GM19240 (cell line): Measurements from ENCODE around the gene LRRC75B.
"Not testable (repeated sequence)": the region's sequence is repeated elsewhere in the genome, so short reads cannot be mapped to it uniquely, and the experiment has no call there.

Experiments used
- DNase-seq: peaks from one replicate; pipeline ENCODE4 v3.0.0; 2011; ENCODE audit warnings: low spot score; ENCODE audit not compliant: insufficient read length

The LRRC75B gene

DNA sequence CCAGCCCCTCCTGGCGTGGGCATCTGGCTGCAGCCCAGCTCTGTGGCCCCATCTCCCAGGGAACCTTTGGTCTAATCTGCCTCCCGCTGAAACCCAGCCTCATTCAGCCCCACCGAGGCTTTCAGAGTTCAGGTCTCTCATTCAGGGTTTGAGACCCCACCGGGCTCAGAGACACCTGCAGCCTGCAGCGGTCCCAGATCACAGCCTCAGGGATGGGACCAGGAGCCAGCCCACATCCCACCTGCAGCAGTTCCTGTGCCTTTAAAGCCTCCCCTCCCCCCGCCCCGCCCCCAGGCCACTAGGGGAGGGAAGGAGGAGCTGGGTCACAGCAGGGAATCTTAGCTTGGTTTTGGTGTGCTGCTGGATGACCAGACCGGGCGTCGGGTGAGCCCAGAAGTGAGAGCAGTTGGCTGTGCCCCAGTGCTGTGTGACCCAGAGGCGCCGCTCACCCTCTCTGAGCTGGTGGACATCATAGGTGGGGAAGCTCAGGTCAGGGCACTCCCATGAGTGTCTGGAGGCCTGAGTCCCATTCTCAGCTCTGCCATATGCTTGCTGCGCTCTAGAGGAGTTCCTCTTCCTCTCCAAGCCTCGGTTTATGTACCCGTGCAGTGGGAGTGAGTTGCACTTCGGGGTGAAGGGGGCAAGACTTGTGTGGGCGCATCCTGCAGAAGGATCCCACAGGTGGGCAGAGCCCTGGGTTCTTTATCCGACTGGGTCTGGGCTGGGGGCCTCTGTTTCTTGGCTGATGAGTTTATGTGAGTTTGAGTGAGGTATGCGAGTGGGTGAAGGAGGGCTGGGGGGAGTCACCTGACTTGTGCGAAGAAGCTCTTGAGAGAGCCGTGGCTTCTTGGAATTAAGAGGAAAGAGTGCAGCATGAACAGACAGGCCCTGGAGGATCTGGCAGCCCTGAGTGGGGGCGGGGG lies 10.2 kb upstream of the LRRC75B start, which contains the start of gene GGT1:
Gene GGT1 (plus strand): TSS at position 347 of the 923 bp plus-strand sequence. CDS start 7,889 bp downstream, outside the sequence.
- DNase-seq: not testable (repeated sequence)

GRCh38 chr22:24602105-24602749 lies 9.4 kb upstream of the LRRC75B start:
- not testable (repeated sequence) for DNase-seq

GRCh38 chr22:24601217-24602104 lies 8.6 kb upstream of the LRRC75B start:
- no peak for DNase-seq

- DNase-seq: not testable (repeated sequence)
These were observed 7.3 kb upstream of the LRRC75B start for GRCh38 chr22:24599958-24600715.

DNA sequence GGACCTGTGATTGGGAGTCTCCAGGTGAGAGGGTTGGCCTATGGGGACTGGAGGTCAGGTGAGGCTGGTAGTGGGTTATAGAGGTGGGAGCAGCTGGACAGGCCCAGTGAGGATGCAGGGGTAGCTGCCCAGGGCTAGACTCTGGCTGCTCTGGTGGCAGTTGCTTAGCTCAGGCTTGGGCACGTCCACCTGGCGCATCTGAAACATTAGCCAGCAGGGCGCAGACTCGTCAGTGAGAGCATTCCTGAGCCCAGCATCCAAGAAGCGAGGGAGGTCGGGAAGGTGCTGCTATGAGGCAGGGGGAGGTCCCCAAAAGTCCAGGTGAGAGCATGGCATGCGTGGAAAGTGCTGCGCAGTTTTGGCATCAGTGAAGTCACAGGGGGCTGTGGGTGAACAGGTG lies 6.6 kb upstream of the LRRC75B start:
- DNase-seq: no peak

- DNase-seq: not testable (repeated sequence)
These were observed 4.2 kb upstream of the LRRC75B start for GRCh38 chr22:24597076-24597475.

DNA sequence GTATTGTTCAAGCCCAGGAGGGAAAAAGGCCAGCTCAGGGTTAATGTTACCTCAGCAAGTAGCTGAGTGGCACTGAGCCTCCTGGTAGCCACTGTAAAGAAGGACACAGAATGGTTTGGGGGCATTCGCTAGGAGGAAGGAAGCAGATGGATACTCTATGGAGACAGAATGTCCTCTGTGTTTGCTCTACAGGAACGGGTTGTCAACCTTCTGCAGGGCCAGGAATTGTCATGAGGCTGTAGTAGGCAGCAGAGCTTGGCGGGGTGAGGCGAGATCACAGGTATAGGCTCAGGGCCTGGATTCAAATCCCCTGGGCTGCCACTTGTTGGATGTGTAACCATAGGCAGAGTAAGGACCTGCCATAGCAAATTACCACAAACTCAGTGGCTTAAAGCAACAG lies 3.0 kb upstream of the LRRC75B start:
- no peak for DNase-seq

GRCh38 chr22:24595228-24595627 lies 2.4 kb upstream of the LRRC75B start:
- no peak for DNase-seq

DNA sequence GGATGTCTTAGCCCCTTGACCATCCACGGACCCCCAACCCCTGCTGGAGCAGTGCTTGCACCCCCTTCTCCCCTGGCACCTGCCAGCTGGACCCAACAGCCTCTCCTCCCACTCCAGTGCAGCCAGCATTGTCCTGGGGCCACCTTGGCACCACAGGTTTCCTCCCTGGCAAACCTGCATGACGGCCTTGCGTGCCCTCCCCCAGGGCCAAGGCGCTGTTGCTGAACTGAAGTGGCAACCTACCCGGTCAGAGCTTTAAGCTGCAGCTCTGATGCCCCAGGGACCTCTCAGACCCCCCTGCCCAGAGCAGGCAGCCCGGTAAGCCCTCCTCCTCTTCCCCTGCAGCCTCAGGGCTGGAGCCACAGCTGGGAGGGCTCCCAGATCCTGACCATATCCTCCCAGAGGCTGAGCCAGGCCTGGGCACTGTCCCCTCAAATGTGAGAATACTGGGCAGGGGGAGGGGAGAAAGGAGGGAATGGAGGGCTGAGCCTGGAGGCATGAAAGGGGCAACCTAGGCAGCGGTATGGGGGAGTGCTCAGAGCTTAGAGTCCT lies 1.8 kb upstream of the LRRC75B start:
- no peak for DNase-seq

- DNase-seq: no peak
These were observed 1.1 kb upstream of the LRRC75B start for GRCh38 chr22:24593836-24594568.

DNA sequence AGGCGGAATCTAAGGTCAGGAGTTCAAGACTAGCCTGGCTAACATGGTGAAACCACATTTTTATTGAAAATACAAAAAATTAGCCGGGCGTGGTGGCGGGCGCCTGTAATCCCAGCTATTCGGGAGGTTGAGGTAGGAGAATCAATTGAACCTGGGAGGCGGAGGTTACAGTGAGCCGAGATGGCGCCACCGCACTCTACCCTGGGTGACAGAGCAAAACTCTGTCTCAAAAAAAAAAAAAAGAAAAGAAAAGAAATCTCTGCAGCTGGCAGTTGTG lies 624 bp upstream of the LRRC75B start:
- not testable (repeated sequence) for DNase-seq

DNA sequence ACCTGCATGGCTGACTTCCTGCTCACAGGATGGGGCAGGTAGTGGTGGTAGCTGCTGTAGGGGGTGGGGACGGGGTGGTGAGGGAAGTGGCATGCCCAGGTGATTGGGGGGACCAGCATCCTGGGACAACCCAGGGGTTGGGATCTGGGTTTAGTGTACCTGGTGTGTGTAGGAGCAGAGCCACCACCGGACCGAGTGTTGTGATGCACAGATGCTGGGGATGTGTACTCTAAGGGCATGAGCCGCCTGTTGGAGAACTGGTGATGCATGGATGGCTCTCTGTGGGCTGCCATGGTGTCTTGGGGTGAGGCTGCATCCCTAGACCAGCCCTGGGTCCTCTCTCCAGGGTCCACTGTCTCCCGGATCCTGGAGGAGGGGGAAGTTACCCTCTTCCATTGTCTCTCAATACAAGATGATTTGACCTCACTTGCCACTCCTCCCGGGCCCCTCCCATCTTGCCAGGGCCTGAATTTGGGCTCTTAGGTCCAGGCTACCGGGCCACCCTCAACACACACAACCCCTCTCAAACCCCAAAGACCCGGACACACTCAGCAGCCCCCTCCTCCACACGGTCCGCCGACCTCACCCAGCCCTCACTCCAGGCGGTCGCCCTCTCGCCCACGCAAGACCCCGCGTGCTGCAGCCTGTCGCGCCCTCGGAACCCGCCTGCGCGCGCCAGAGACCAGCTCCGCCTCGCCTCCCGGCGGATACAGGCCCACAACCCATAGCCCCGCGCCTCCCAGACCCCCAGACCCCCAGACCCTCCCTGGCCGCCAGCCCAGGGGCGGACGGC lies 619 bp downstream of the LRRC75B start:
- DNase-seq: no peak

- DNase-seq: no peak
These were observed 1.5 kb downstream of the LRRC75B start for GRCh38 chr22:24591286-24591830.

DNA sequence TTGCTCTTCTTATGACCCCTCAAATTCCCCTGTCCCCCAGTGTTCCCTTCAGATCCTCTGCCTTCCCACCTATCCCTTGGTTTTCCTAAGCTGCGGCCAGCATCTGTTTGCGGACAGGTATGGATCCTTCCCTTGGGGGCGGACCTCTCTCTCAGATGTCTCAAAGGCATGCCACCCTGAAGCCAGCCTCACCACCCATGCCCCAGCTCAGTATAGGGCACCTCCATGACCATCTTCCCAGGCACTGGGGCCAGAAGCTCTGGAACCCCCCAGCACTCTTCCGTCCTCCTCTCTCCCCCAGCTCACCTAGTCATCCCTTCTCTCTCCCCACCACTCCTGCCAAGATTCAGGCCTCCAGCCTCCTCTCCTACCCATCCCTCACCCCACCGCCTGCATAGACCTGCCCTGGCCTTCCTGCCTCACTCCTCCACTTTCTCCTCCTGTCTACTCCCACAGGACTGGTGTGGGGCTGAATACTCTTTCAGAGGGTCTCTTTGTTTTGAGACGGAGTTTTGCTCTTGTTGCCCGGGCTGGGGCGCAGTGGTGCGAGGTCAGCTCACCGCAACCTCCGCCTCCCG lies 2.2 kb downstream of the LRRC75B start:
- DNase-seq: no peak

GRCh38 chr22:24589518-24590030 lies 3.3 kb downstream of the LRRC75B start:
- DNase-seq: no peak

- DNase-seq: no peak
These were observed 4.0 kb downstream of the LRRC75B start for GRCh38 chr22:24588757-24589481.

DNA sequence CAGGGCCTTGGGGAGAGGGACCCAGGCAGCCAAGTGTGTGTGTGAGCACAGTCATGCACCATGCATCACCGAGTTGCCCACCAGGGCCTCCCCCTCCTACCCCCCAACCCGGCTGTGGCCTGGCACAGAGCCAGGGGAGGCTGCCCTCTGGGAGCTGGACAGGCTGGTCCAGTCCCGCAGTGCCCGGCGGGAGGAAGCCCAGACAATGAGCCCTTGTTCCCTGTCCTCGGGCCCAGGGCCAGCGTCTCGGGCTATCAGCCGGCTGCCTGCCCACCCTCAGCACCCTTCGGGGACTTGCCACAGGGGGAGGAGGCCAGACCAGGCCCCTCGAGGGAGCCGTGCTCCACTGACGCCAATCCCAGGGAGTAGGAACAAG lies 4.5 kb downstream of the LRRC75B start:
- DNase-seq: no peak

GRCh38 chr22:24587948-24588347 lies 4.9 kb downstream of the LRRC75B start:
- DNase-seq: no peak
